ENCODE results near the gene PTH.

DNA sequence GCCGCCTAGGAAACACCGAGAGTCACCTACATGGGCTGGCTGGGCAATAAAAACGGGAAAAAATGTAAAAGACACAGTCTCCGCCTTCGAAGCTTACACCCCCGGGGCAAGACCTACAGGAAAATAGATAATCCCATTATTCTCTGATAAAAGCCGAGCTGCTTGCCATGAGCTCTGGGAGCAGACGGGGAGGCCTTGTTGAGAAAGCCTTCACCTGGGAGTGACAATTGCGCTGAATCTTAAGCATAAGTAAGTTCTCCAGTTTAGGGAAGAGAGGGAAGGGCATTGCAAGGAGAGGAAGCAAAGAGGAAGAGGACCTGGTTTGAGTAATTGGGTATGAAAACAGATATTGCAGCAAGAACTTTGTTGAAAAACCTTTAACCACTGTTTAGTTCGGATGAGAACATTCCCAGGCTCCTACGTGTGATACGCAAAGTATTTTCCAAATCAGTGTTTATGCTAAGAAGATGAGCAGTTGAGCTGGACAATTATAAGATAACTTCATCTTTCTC, 32.0 kb downstream of the PTH start:
- TF ChIP-seq GATA2 (IDR thresholded peaks at IDR 0.05; ENCODE audit: low read depth, low read length) (no peak), GATA3 (IDR thresholded peaks at IDR 0.05; ENCODE audit: low read depth, low read length) (no peak)

All from SH-SY5Y (cell line).